GM23338 (cell line): ENCODE measurements around the gene GRID1. TPM values are rescaled to one million over a fixed set of nuclear protein-coding genes. Genes with fewer than 3 reads are reported as not detected.

Experiments
- ATAC-seq: fragments of 200-7000 bp; cut with Tn5 transposase; 3 replicates; pipeline ENCODE4 v1.9.1; 2020
- DNase-seq: peaks from one replicate; pipeline ENCODE4 v3.0.0-alpha.2; 2015; ENCODE audit warnings: low spot score
- H2AFZ ChIP-seq: fragments of 200-600 bp; sonication (generic); 2 replicates; pipeline ENCODE4 v1.8.0; 2016; ENCODE audit warnings: antibody characterized with exemption, mild to moderate bottlenecking, moderate library complexity
- H3F3A ChIP-seq: fragments of 200-600 bp; sonication (generic); replicated peaks from 2 replicates; pipeline ENCODE4 v1.8.0; 2017; ENCODE audit warnings: antibody characterized with exemption, mixed run types, low read depth
- H3K27ac ChIP-seq: fragments of 200-600 bp; sonication (generic); 2 replicates; pipeline ENCODE4 v1.6.1; 2016; ENCODE audit warnings: low read depth
- H3K27me3 ChIP-seq: fragments of 200-600 bp; sonication (generic); 2 replicates; pipeline ENCODE4 v1.8.0; 2016; ENCODE audit warnings: mild to moderate bottlenecking, mixed run types, moderate library complexity; ENCODE audit not compliant: insufficient read depth
- H3K36me3 ChIP-seq: fragments of 200-600 bp; sonication (generic); 2 replicates; pipeline ENCODE4 v1.8.0; 2016; ENCODE audit warnings: mild to moderate bottlenecking; ENCODE audit not compliant: insufficient read depth
- H3K4me1 ChIP-seq: fragments of 200-600 bp; sonication (generic); 2 replicates; pipeline ENCODE4 v1.8.0; 2016; ENCODE audit warnings: mild to moderate bottlenecking, moderate library complexity; ENCODE audit not compliant: insufficient read depth
- H3K4me2 ChIP-seq: fragments of 200-600 bp; sonication (generic); 2 replicates; pipeline ENCODE4 v1.7.1; 2017; ENCODE audit warnings: mixed run types
- H3K4me3 ChIP-seq: fragments of 200-600 bp; sonication (generic); 2 replicates; pipeline ENCODE4 v1.6.1; 2016; ENCODE audit warnings: mixed run types
- H3K79me2 ChIP-seq: fragments of 200-600 bp; sonication (generic); replicated peaks from 2 replicates; pipeline ENCODE4 v1.8.0; 2017; ENCODE audit warnings: mild to moderate bottlenecking; ENCODE audit not compliant: insufficient read depth
- H3K9me2 ChIP-seq: fragments of 200-600 bp; sonication (generic); 2 replicates; pipeline ENCODE4 v1.8.0; 2017; ENCODE audit not compliant: insufficient read depth
- H4K20me1 ChIP-seq: fragments of 200-600 bp; sonication (generic); replicated peaks from 2 replicates; pipeline ENCODE4 v1.8.0; 2017; ENCODE audit warnings: mild to moderate bottlenecking; ENCODE audit not compliant: insufficient read depth
- H3K27ac Mint-ChIP-seq: 2 replicates; pipeline ENCODE4 v1.8.0; 2020; ENCODE audit warnings: inconsistent platforms, mild to moderate bottlenecking, moderate library complexity, mixed read lengths
- H3K27me3 Mint-ChIP-seq: 3 replicates; pipeline ENCODE4 v1.8.0; 2022; ENCODE audit warnings: low read depth, mild to moderate bottlenecking, moderate library complexity, mixed read lengths, inconsistent platforms; ENCODE audit not compliant: insufficient read depth, poor library complexity
- H3K36me3 Mint-ChIP-seq: 3 replicates; pipeline ENCODE4 v1.8.0; 2021; ENCODE audit warnings: low read depth, mild to moderate bottlenecking, inconsistent platforms, moderate library complexity, mixed read lengths
- H3K4me1 Mint-ChIP-seq: 3 replicates; pipeline ENCODE4 v1.8.0; 2020; ENCODE audit warnings: mild to moderate bottlenecking, inconsistent platforms, mixed read lengths
- H3K4me3 Mint-ChIP-seq: 3 replicates; pipeline ENCODE4 v1.8.0; 2021; ENCODE audit warnings: moderate library complexity, mild to moderate bottlenecking, inconsistent platforms, mixed read lengths
- H3K9me3 Mint-ChIP-seq: 3 replicates; pipeline ENCODE4 v1.8.0; 2020; ENCODE audit warnings: moderate library complexity, mild to moderate bottlenecking, inconsistent platforms, mixed read lengths
- CREB1 ChIP-seq: fragments of 250-450 bp; sonication (Bioruptor Pico); IDR thresholded peaks from 2 replicates; pipeline ENCODE4 v1.5.0; 2020; ENCODE audit warnings: low read depth, mild to moderate bottlenecking, moderate library complexity
- EZH2 ChIP-seq: fragments of 200-600 bp; sonication (generic); IDR thresholded peaks from one replicate; pipeline ENCODE4 v1.8.0; 2017; ENCODE audit warnings: antibody characterized with exemption, mild to moderate bottlenecking, low read depth; ENCODE audit not compliant: unreplicated experiment
- EZH2phosphoT487 ChIP-seq: fragments of 200-600 bp; sonication (generic); IDR thresholded peaks from one replicate; pipeline ENCODE4 v1.8.1; 2018; ENCODE audit warnings: antibody characterized with exemption; ENCODE audit not compliant: unreplicated experiment
- JUNB ChIP-seq: IDR thresholded peaks from one replicate; pipeline ENCODE4 v1.6.1; 2016; ENCODE audit warnings: antibody characterized with exemption; ENCODE audit not compliant: unreplicated experiment
- NANOG ChIP-seq: IDR thresholded peaks from 2 replicates; pipeline ENCODE4 v1.6.1; 2016; ENCODE audit warnings: antibody characterized with exemption, borderline replicate concordance
- POLR2AphosphoS5 ChIP-seq: IDR thresholded peaks from 2 replicates; pipeline ENCODE4 v1.6.1; 2016; ENCODE audit warnings: antibody characterized with exemption, low read depth
- STAT1 ChIP-seq: IDR thresholded peaks from one replicate; pipeline ENCODE4 v1.6.1; 2016; ENCODE audit warnings: antibody characterized with exemption; ENCODE audit not compliant: unreplicated experiment
- ZNF114 ChIP-seq: fragments of 250-450 bp; sonication (Bioruptor Pico); IDR thresholded peaks from 2 replicates; pipeline ENCODE4 v1.5.0; 2020; ENCODE audit warnings: mild to moderate bottlenecking, moderate library complexity
- ZNF331 ChIP-seq: fragments of 250-450 bp; sonication (Bioruptor Pico); IDR thresholded peaks from 2 replicates; pipeline ENCODE4 v1.5.0; 2020; ENCODE audit warnings: low read depth, mild to moderate bottlenecking, moderate library complexity
- polyA plus RNA-seq: library from polyadenylated mRNA; unstranded; fragments of >200 nt; fragmentation: Nextera tagmentation; extraction: Ambion mirVana; gene quantifications from 2 replicates; pipeline ENCODE4 v1.2.1, GENCODE V29; 2016
- total RNA-seq: library from RNA; depleted of rRNA; stranded (reverse); fragments of >200 nt; shearing (Covaris generic); gene quantifications from 2 replicates; pipeline ENCODE4 v1.2.3, GENCODE V29; 2014
- TF ChIP-seq, protein P1 (sequence below): IDR thresholded peaks from one replicate; pipeline ENCODE4 v1.6.1; 2018; ENCODE audit warnings: antibody characterized with exemption; ENCODE audit not compliant: unreplicated experiment
- TF ChIP-seq, protein P2 (sequence below), 2 experiments: fragments of 200-600 bp in 1 of 2; sonication (generic) in 1 of 2; conservative IDR thresholded peaks; 2 replicates each; pipeline versions ENCODE4 v1.5.1 to v1.6.1; 2016 to 2017; ENCODE audit warnings: antibody characterized with exemption in 2 of 2, low read depth in 2 of 2, mild to moderate bottlenecking in 2 of 2, moderate library complexity in 1 of 2
- TF ChIP-seq, protein P3 (sequence below): IDR thresholded peaks from 2 replicates; pipeline ENCODE4 v1.6.1; 2016; ENCODE audit warnings: antibody characterized with exemption
- TF ChIP-seq, protein P4 (sequence below): fragments of 250-450 bp; sonication (Bioruptor Pico); IDR thresholded peaks from 2 replicates; pipeline ENCODE4 v1.5.0; 2020; ENCODE audit warnings: mild to moderate bottlenecking, moderate library complexity

The GRID1 gene
- total and polyA plus RNA-seq, 2 experiments from 2014 or later, result 0.14 to 0.15 TPM

DNA sequence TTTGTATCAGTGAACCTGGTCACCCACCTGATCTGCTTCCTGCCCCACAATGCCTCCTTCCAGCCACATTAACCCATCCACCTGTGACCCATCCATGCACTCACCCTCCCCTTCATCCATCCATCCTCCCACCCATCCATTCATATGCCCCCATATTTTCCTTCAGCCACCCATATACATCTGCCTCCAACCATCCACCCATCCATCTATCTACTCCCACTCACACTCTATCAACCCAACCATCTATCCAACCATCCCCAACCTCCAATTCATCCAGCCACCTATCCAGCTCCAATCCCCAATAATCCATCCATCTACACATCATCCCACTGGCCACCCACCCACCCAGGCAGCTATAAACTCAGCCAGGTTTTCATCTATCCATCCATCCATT, 51.0 kb downstream of the GRID1 start:
- no peak overlapping the region for H3K27ac ChIP-seq
- H3K79me2 ChIP-seq, result no peaks in the 10 kb centered on the region
- no peak overlapping the region for H3K4me3 Mint-ChIP-seq
- no peaks in the 10 kb centered on the region for H3K36me3 Mint-ChIP-seq
- no peaks in the 10 kb centered on the region for H3F3A ChIP-seq
- H3K4me3 ChIP-seq, result no peak overlapping the region
- TF ChIP-seq, protein P1, sequence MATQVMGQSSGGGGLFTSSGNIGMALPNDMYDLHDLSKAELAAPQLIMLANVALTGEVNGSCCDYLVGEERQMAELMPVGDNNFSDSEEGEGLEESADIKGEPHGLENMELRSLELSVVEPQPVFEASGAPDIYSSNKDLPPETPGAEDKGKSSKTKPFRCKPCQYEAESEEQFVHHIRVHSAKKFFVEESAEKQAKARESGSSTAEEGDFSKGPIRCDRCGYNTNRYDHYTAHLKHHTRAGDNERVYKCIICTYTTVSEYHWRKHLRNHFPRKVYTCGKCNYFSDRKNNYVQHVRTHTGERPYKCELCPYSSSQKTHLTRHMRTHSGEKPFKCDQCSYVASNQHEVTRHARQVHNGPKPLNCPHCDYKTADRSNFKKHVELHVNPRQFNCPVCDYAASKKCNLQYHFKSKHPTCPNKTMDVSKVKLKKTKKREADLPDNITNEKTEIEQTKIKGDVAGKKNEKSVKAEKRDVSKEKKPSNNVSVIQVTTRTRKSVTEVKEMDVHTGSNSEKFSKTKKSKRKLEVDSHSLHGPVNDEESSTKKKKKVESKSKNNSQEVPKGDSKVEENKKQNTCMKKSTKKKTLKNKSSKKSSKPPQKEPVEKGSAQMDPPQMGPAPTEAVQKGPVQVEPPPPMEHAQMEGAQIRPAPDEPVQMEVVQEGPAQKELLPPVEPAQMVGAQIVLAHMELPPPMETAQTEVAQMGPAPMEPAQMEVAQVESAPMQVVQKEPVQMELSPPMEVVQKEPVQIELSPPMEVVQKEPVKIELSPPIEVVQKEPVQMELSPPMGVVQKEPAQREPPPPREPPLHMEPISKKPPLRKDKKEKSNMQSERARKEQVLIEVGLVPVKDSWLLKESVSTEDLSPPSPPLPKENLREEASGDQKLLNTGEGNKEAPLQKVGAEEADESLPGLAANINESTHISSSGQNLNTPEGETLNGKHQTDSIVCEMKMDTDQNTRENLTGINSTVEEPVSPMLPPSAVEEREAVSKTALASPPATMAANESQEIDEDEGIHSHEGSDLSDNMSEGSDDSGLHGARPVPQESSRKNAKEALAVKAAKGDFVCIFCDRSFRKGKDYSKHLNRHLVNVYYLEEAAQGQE, result no peak
- TF ChIP-seq STAT1 (no peak), NANOG (no peak), ZNF114 (no peak), POLR2AphosphoS5 (no peak), CREB1 (CRISPR knock-in tag) (no peak), JUNB (no peak), EZH2phosphoT487 (no peak), ZNF331 (CRISPR knock-in tag) (no peak), EZH2 (no peak)
- TF ChIP-seq, protein P2, sequence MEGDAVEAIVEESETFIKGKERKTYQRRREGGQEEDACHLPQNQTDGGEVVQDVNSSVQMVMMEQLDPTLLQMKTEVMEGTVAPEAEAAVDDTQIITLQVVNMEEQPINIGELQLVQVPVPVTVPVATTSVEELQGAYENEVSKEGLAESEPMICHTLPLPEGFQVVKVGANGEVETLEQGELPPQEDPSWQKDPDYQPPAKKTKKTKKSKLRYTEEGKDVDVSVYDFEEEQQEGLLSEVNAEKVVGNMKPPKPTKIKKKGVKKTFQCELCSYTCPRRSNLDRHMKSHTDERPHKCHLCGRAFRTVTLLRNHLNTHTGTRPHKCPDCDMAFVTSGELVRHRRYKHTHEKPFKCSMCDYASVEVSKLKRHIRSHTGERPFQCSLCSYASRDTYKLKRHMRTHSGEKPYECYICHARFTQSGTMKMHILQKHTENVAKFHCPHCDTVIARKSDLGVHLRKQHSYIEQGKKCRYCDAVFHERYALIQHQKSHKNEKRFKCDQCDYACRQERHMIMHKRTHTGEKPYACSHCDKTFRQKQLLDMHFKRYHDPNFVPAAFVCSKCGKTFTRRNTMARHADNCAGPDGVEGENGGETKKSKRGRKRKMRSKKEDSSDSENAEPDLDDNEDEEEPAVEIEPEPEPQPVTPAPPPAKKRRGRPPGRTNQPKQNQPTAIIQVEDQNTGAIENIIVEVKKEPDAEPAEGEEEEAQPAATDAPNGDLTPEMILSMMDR (conservative IDR thresholded peaks at IDR 0.05; ENCODE audit: low read depth in 2 of 2), result no peak
- TF ChIP-seq, protein P3, sequence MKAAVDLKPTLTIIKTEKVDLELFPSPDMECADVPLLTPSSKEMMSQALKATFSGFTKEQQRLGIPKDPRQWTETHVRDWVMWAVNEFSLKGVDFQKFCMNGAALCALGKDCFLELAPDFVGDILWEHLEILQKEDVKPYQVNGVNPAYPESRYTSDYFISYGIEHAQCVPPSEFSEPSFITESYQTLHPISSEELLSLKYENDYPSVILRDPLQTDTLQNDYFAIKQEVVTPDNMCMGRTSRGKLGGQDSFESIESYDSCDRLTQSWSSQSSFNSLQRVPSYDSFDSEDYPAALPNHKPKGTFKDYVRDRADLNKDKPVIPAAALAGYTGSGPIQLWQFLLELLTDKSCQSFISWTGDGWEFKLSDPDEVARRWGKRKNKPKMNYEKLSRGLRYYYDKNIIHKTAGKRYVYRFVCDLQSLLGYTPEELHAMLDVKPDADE, result no peak
- TF ChIP-seq, protein P4, sequence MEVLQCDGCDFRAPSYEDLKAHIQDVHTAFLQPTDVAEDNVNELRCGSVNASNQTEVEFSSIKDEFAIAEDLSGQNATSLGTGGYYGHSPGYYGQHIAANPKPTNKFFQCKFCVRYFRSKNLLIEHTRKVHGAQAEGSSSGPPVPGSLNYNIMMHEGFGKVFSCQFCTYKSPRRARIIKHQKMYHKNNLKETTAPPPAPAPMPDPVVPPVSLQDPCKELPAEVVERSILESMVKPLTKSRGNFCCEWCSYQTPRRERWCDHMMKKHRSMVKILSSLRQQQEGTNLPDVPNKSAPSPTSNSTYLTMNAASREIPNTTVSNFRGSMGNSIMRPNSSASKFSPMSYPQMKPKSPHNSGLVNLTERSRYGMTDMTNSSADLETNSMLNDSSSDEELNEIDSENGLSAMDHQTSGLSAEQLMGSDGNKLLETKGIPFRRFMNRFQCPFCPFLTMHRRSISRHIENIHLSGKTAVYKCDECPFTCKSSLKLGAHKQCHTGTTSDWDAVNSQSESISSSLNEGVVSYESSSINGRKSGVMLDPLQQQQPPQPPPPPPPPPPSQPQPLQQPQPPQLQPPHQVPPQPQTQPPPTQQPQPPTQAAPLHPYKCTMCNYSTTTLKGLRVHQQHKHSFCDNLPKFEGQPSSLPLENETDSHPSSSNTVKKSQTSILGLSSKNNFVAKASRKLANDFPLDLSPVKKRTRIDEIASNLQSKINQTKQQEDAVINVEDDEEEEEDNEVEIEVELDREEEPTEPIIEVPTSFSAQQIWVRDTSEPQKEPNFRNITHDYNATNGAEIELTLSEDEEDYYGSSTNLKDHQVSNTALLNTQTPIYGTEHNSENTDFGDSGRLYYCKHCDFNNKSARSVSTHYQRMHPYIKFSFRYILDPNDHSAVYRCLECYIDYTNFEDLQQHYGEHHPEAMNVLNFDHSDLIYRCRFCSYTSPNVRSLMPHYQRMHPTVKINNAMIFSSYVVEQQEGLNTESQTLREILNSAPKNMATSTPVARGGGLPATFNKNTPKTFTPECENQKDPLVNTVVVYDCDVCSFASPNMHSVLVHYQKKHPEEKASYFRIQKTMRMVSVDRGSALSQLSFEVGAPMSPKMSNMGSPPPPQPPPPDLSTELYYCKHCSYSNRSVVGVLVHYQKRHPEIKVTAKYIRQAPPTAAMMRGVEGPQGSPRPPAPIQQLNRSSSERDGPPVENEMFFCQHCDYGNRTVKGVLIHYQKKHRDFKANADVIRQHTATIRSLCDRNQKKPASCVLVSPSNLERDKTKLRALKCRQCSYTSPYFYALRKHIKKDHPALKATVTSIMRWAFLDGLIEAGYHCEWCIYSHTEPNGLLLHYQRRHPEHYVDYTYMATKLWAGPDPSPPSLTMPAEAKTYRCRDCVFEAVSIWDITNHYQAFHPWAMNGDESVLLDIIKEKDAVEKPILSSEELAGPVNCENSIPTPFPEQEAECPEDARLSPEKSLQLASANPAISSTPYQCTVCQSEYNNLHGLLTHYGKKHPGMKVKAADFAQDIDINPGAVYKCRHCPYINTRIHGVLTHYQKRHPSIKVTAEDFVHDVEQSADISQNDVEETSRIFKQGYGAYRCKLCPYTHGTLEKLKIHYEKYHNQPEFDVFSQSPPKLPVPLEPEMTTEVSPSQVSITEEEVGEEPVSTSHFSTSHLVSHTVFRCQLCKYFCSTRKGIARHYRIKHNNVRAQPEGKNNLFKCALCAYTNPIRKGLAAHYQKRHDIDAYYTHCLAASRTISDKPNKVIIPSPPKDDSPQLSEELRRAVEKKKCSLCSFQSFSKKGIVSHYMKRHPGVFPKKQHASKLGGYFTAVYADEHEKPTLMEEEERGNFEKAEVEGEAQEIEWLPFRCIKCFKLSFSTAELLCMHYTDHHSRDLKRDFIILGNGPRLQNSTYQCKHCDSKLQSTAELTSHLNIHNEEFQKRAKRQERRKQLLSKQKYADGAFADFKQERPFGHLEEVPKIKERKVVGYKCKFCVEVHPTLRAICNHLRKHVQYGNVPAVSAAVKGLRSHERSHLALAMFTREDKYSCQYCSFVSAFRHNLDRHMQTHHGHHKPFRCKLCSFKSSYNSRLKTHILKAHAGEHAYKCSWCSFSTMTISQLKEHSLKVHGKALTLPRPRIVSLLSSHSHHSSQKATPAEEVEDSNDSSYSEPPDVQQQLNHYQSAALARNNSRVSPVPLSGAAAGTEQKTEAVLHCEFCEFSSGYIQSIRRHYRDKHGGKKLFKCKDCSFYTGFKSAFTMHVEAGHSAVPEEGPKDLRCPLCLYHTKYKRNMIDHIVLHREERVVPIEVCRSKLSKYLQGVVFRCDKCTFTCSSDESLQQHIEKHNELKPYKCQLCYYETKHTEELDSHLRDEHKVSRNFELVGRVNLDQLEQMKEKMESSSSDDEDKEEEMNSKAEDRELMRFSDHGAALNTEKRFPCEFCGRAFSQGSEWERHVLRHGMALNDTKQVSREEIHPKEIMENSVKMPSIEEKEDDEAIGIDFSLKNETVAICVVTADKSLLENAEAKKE (CRISPR knock-in tag), result no peak
- peaks cover 13% of the 10 kb centered on the region for H3K4me1 Mint-ChIP-seq
- H3K4me1 ChIP-seq, result no peaks in the 10 kb centered on the region
- H3K27me3 ChIP-seq, result no peaks in the 10 kb centered on the region
- no peaks in the 10 kb centered on the region for H3K9me3 Mint-ChIP-seq
- H3K27ac Mint-ChIP-seq, result no peak overlapping the region
- H3K27me3 Mint-ChIP-seq, result peaks cover 2% of the 10 kb centered on the region
- no peaks in the 10 kb centered on the region for H3K9me2 ChIP-seq
- H3K36me3 ChIP-seq, result no peaks in the 10 kb centered on the region
- no peak for DNase-seq
- H2AFZ ChIP-seq, result no peak overlapping the region
- H4K20me1 ChIP-seq, result no peaks in the 10 kb centered on the region
- H3K4me2 ChIP-seq, result no peak overlapping the region
- ATAC-seq, result no peak
